Measurements from ENCODE around the gene CDH13.

Gene CDH13

GRCh38 chr16:83418565-83418964 lies 791.8 kb downstream of the CDH13 start:
- Histone ChIP-seq H4K20me1 (ENCODE audit: insufficient read depth, low read length) (no peaks in the 10 kb centered on the region), H3K9ac (ENCODE audit: low read length) (no peak overlapping the region), H3K79me2 (ENCODE audit: low read length) (no peaks in the 10 kb centered on the region), H3K27me3 (ENCODE audit: low read depth, low read length) (no peaks in the 10 kb centered on the region), H3K4me3 (ENCODE audit: low read length) (no peak overlapping the region), H2AFZ (ENCODE audit: low read depth, low read length) (no peak overlapping the region), H3K36me3 (replicated peaks; ENCODE audit: low read depth, low read length) (no peaks in the 10 kb centered on the region), H3K4me1 (ENCODE audit: low read length) (no peaks in the 10 kb centered on the region), H3K9me3 (ENCODE audit: insufficient read depth, low read length) (no peaks in the 10 kb centered on the region), H3K4me2 (ENCODE audit: low read length) (no peak overlapping the region), H3K27ac (ENCODE audit: low read length) (no peak overlapping the region)
- TF ChIP-seq CTCF (IDR thresholded peaks at IDR 0.05; ENCODE audit: low read depth, low read length): peak; percentile 9; the same call in 1 of the 2 replicates
- TF ChIP-seq EZH2phosphoT487 (IDR thresholded peaks at IDR 0.05; ENCODE audit: low read depth): no peak

GRCh38 chr16:83420206-83420760 lies 793.5 kb downstream of the CDH13 start:
- no peak overlapping the region for H3K9ac ChIP-seq (ENCODE audit: low read length)
- H2AFZ ChIP-seq (ENCODE audit: low read depth, low read length): no peak overlapping the region
- no peak overlapping the region for H3K4me2 ChIP-seq (ENCODE audit: low read length)
- H3K9me3 ChIP-seq (ENCODE audit: insufficient read depth, low read length): no peaks in the 10 kb centered on the region
- H3K27ac ChIP-seq (ENCODE audit: low read length): no peak overlapping the region
- H3K79me2 ChIP-seq (ENCODE audit: low read length): no peaks in the 10 kb centered on the region
- TF ChIP-seq CTCF (IDR thresholded peaks at IDR 0.05; ENCODE audit: low read depth, low read length): no peak
- TF ChIP-seq EZH2phosphoT487 (IDR thresholded peaks at IDR 0.05; ENCODE audit: low read depth): no peak
- H3K36me3 ChIP-seq (replicated peaks; ENCODE audit: low read depth, low read length): no peaks in the 10 kb centered on the region
- no peaks in the 10 kb centered on the region for H4K20me1 ChIP-seq (ENCODE audit: insufficient read depth, low read length)
- no peaks in the 10 kb centered on the region for H3K4me1 ChIP-seq (ENCODE audit: low read length)
- no peak overlapping the region for H3K4me3 ChIP-seq (ENCODE audit: low read length)
- H3K27me3 ChIP-seq (ENCODE audit: low read depth, low read length): no peaks in the 10 kb centered on the region

GRCh38 chr16:83433201-83433600 lies 806.4 kb downstream of the CDH13 start:
- Histone ChIP-seq H3K27me3 (ENCODE audit: low read depth, low read length) (no peaks in the 10 kb centered on the region), H3K79me2 (ENCODE audit: low read length) (no peaks in the 10 kb centered on the region), H3K4me3 (ENCODE audit: low read length) (no peak overlapping the region), H3K9ac (ENCODE audit: low read length) (no peak overlapping the region), H3K9me3 (ENCODE audit: insufficient read depth, low read length) (no peaks in the 10 kb centered on the region), H3K4me1 (ENCODE audit: low read length) (no peaks in the 10 kb centered on the region), H3K27ac (ENCODE audit: low read length) (no peak overlapping the region), H4K20me1 (ENCODE audit: insufficient read depth, low read length) (no peaks in the 10 kb centered on the region), H3K36me3 (replicated peaks; ENCODE audit: low read depth, low read length) (no peaks in the 10 kb centered on the region), H3K4me2 (ENCODE audit: low read length) (no peak overlapping the region), H2AFZ (ENCODE audit: low read depth, low read length) (no peak overlapping the region)
- TF ChIP-seq CTCF (IDR thresholded peaks at IDR 0.05; ENCODE audit: low read depth, low read length): no peak
- no peak for TF ChIP-seq EZH2phosphoT487 (IDR thresholded peaks at IDR 0.05; ENCODE audit: low read depth)

- Histone ChIP-seq H4K20me1 (ENCODE audit: insufficient read depth, low read length) (no peaks in the 10 kb centered on the region), H3K27me3 (ENCODE audit: low read depth, low read length) (no peaks in the 10 kb centered on the region)
These were observed 810.3 kb downstream of the CDH13 start for GRCh38 chr16:83437036-83437435.

More at GRCh38 chr16:83437036-83437435, 810.3 kb downstream of the CDH13 start:
- Histone ChIP-seq H3K9me3 (ENCODE audit: insufficient read depth, low read length) (no peaks in the 10 kb centered on the region), H3K36me3 (replicated peaks; ENCODE audit: low read depth, low read length) (no peaks in the 10 kb centered on the region), H3K4me2 (ENCODE audit: low read length) (no peak overlapping the region), H3K4me3 (ENCODE audit: low read length) (no peak overlapping the region), H3K4me1 (ENCODE audit: low read length) (no peaks in the 10 kb centered on the region), H3K79me2 (ENCODE audit: low read length) (no peaks in the 10 kb centered on the region), H3K27ac (ENCODE audit: low read length) (no peak overlapping the region), H3K9ac (ENCODE audit: low read length) (no peak overlapping the region), H2AFZ (ENCODE audit: low read depth, low read length) (no peak overlapping the region)
- TF ChIP-seq CTCF (IDR thresholded peaks at IDR 0.05; ENCODE audit: low read depth, low read length) (no peak), EZH2phosphoT487 (IDR thresholded peaks at IDR 0.05; ENCODE audit: low read depth) (no peak)

Data from OCI-LY3 (cell line).